Mesenchymal stem cell (in vitro differentiated cells and primary cell): ENCODE data around the gene LY9.

Experiments used
- DNase-seq: peaks from one replicate; pipeline ENCODE4 v3.0.0-alpha.2; 2013
- H2AFZ ChIP-seq: one replicate; pipeline ENCODE4 v1.6.1; 2013; ENCODE audit warnings: low read depth, mild to moderate bottlenecking, control low read depth, inconsistent platforms, low read length, moderate library complexity
- H2AK5ac ChIP-seq: 2 replicates; pipeline ENCODE4 v1.6.1; 2013; ENCODE audit warnings: low read length, moderate library complexity, mild to moderate bottlenecking, inconsistent platforms; ENCODE audit not compliant: severe bottlenecking
- H2BK120ac ChIP-seq: one replicate; pipeline ENCODE4 v1.6.1; 2013; ENCODE audit warnings: low read depth, mild to moderate bottlenecking, inconsistent platforms, low read length, moderate library complexity
- H2BK12ac ChIP-seq, 2 experiments: one replicate each; pipeline ENCODE4 v1.6.1; 2013; ENCODE audit warnings: inconsistent platforms in 2 of 2, low read length in 2 of 2, mild to moderate bottlenecking in 2 of 2, moderate library complexity in 2 of 2, control low read depth in 1 of 2
- H2BK15ac ChIP-seq: one replicate; pipeline ENCODE4 v1.6.1; 2013; ENCODE audit warnings: mild to moderate bottlenecking, low read depth, inconsistent platforms; ENCODE audit not compliant: poor library complexity, severe bottlenecking
- H2BK5ac ChIP-seq: 2 replicates; pipeline ENCODE4 v1.6.1; 2013; ENCODE audit warnings: low read depth, mild to moderate bottlenecking, low read length, control low read depth, inconsistent platforms; ENCODE audit not compliant: poor library complexity, severe bottlenecking
- H3K14ac ChIP-seq, 2 experiments: one replicate each; pipeline ENCODE4 v1.6.1; 2013; ENCODE audit warnings: inconsistent platforms in 2 of 2, low read length in 2 of 2, control low read depth in 1 of 2, mild to moderate bottlenecking in 1 of 2, moderate library complexity in 1 of 2
- H3K18ac ChIP-seq, 2 experiments: one replicate each; pipeline ENCODE4 v1.6.1; 2013; ENCODE audit warnings: inconsistent platforms in 2 of 2, low read length in 2 of 2, control low read depth in 1 of 2, low read depth in 1 of 2, mild to moderate bottlenecking in 1 of 2
- H3K23ac ChIP-seq, 2 experiments: one replicate each; pipeline ENCODE4 v1.6.1; 2013; ENCODE audit warnings: inconsistent platforms in 2 of 2, low read length in 2 of 2, mild to moderate bottlenecking in 2 of 2, moderate library complexity in 2 of 2, control low read depth in 1 of 2
- H3K27ac ChIP-seq: 2 replicates; pipeline ENCODE4 v1.5.1; 2013; ENCODE audit warnings: mild to moderate bottlenecking, moderate library complexity, low read length, control low read depth, inconsistent platforms; ENCODE audit not compliant: poor library complexity, severe bottlenecking
- H3K27me3 ChIP-seq, 2 experiments: 2 replicates each; pipeline versions ENCODE4 v1.6.1 to v1.7.0; 2013; ENCODE audit warnings: low read length in 2 of 2, mild to moderate bottlenecking in 2 of 2, moderate library complexity in 2 of 2, control low read depth in 1 of 2, inconsistent platforms in 1 of 2; ENCODE audit not compliant: control insufficient read depth in 1 of 2, insufficient read depth in 1 of 2
- H3K36me3 ChIP-seq, 2 experiments: 2 replicates each; pipeline versions ENCODE4 v1.6.1 to v1.7.0; 2013; ENCODE audit warnings: low read length in 2 of 2, control low read depth in 1 of 2, inconsistent platforms in 1 of 2, low read depth in 1 of 2, mild to moderate bottlenecking in 1 of 2; ENCODE audit not compliant: insufficient read depth in 2 of 2, control insufficient read depth in 1 of 2
- H3K4ac ChIP-seq, 2 experiments: one replicate each; pipeline ENCODE4 v1.6.1; 2013; ENCODE audit warnings: inconsistent platforms in 2 of 2, low read length in 2 of 2, mild to moderate bottlenecking in 2 of 2, moderate library complexity in 2 of 2, control low read depth in 1 of 2, low read depth in 1 of 2
- H3K4me1 ChIP-seq: 2 replicates; pipeline ENCODE4 v1.6.1; 2013; ENCODE audit warnings: low read depth, low read length, control low read depth; ENCODE audit not compliant: control insufficient read depth, insufficient read depth
- H3K4me2 ChIP-seq: 2 replicates; pipeline ENCODE4 v1.6.1; 2013; ENCODE audit warnings: low read length, mild to moderate bottlenecking, inconsistent platforms; ENCODE audit not compliant: poor library complexity, severe bottlenecking
- H3K4me3 ChIP-seq, 2 experiments: 2 replicates each; pipeline versions ENCODE4 v1.5.1 to v1.7.0; 2013; ENCODE audit warnings: low read length in 2 of 2, mild to moderate bottlenecking in 2 of 2, control low read depth in 1 of 2, low read depth in 1 of 2; ENCODE audit not compliant: insufficient read depth in 1 of 2
- H3K79me1 ChIP-seq: replicated peaks from 2 replicates; pipeline ENCODE4 v1.6.1; 2013; ENCODE audit warnings: mild to moderate bottlenecking, control low read depth, low read length, inconsistent platforms; ENCODE audit not compliant: poor library complexity, severe bottlenecking
- H3K9ac ChIP-seq: 2 replicates; pipeline ENCODE4 v1.7.0; 2013; ENCODE audit warnings: mild to moderate bottlenecking, low read length, moderate library complexity
- H3K9me3 ChIP-seq: 2 replicates; pipeline ENCODE4 v1.7.0; 2013; ENCODE audit warnings: mild to moderate bottlenecking, low read length; ENCODE audit not compliant: control insufficient read depth
- H4K8ac ChIP-seq: one replicate; pipeline ENCODE4 v1.6.1; 2013; ENCODE audit warnings: inconsistent platforms, mild to moderate bottlenecking, low read length, moderate library complexity
- H4K91ac ChIP-seq: one replicate; pipeline ENCODE4 v1.6.1; 2013; ENCODE audit warnings: mild to moderate bottlenecking, low read length, inconsistent platforms
- WGBS: methylation state at CpG from one replicate; pipeline ENCODE4 v1.1.7; 2013; ENCODE audit warnings: mixed read lengths; 5-methylcytosine and 5-hydroxymethylcytosine counted together

The LY9 gene

DNA sequence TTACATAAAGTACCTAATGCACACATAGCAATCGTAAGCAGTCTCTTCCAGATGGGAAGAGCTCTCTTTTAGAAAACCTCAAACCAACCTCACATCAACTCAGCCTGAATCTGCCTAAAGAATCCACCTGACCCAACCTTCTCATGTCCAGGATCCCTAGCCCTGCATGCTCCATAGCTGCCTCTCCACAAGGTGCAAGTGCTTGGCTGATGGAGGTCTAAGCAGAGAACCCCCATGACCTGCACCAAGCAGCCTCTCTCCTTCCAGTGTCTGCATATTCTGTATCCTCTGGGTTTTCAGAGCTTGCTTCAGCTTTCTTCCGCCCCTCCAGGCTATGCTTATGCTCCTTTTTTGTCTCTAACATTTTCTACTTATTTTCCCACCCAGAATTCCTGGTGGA, 2.5 kb downstream of the LY9 start:
- H3K4ac ChIP-seq, result no peak overlapping the region
- H3K27ac ChIP-seq, result no peak overlapping the region
- no peak overlapping the region for H4K91ac ChIP-seq
- H3K36me3 ChIP-seq, result no peaks in the 10 kb centered on the region
- no peak overlapping the region for H4K8ac ChIP-seq
- no peak overlapping the region for H3K18ac ChIP-seq
- no peak overlapping the region for H3K9ac ChIP-seq
- H2BK15ac ChIP-seq, result no peak overlapping the region
- no peak overlapping the region for H2AFZ ChIP-seq
- H2AK5ac ChIP-seq, result no peak overlapping the region
- H2BK120ac ChIP-seq, result no peak overlapping the region
- WGBS, result 50% methylated on average over 2 of the region's 2 CpGs
- H3K14ac ChIP-seq, result no peak overlapping the region
- no peak overlapping the region for H2BK5ac ChIP-seq
- H3K9me3 ChIP-seq, result no peaks in the 10 kb centered on the region
- no peak overlapping the region for H2BK12ac ChIP-seq
- no peak overlapping the region for H3K4me2 ChIP-seq
- no peaks in the 10 kb centered on the region for H3K79me1 ChIP-seq
- DNase-seq, result no peak
- H3K27me3 ChIP-seq, result no peaks in the 10 kb centered on the region
- no peaks in the 10 kb centered on the region for H3K4me1 ChIP-seq
- H3K4me3 ChIP-seq, result no peak overlapping the region
- H3K23ac ChIP-seq, result no peak overlapping the region

DNA sequence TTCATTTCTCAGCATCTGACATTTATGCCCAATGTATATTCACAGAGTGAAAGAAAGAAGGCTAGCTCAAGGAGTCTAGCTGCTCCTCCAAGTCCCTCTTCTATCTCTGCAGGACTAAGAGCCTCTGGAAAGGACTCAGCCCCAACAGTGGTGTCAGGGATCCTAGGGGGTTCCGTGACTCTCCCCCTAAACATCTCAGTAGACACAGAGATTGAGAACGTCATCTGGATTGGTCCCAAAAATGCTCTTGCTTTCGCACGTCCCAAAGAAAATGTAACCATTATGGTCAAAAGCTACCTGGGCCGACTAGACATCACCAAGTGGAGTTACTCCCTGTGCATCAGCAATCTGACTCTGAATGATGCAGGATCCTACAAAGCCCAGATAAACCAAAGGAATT, 3.7 kb downstream of the LY9 start:
- H3K27ac ChIP-seq, result no peak overlapping the region
- WGBS, result 87% methylated on average over 5 of the region's 5 CpGs
- H2BK12ac ChIP-seq, result no peak overlapping the region

DNA sequence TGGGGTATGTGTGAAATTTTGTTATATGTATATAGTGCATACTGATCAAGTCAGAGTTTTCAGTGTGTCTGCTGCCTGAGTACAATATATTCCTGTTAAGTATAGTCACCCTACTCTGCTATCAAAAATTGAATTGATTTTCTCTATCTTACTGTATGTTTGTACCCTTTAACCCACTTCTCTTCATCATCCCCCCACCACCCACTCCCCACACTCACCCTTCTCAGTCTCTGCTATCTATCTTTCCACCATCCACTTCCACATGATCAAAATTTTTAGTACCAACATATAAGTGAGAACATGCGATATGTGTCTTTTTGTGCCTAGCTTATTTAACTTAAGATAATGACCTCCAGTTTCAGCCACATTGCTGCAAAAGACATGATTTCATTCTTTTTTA, 4.2 kb downstream of the LY9 start:
- Histone ChIP-seq H3K4ac (no peak overlapping the region), H3K18ac (no peak overlapping the region), H2BK12ac (no peak overlapping the region), H3K9me3 (no peaks in the 10 kb centered on the region), H2BK120ac (no peak overlapping the region), H3K4me2 (no peak overlapping the region), H3K4me1 (no peaks in the 10 kb centered on the region), H2AK5ac (no peak overlapping the region), H2AFZ (no peak overlapping the region), H3K9ac (no peak overlapping the region), H3K79me1 (no peaks in the 10 kb centered on the region), H4K8ac (no peak overlapping the region), H3K36me3 (no peaks in the 10 kb centered on the region), H3K23ac (no peak overlapping the region), H3K4me3 (no peak overlapping the region), H3K27ac (no peak overlapping the region), H3K27me3 (no peaks in the 10 kb centered on the region), H3K14ac (no peak overlapping the region), H2BK15ac (no peak overlapping the region), H2BK5ac (no peak overlapping the region), H4K91ac (no peak overlapping the region)
- no CpG with 5 or more reads among the region's 1 CpG for WGBS
- no peak for DNase-seq

More for the DNA sequence above, 3.7 kb downstream of the LY9 start:
- no peak overlapping the region for H2BK5ac ChIP-seq
- H4K91ac ChIP-seq, result no peak overlapping the region
- H3K36me3 ChIP-seq, result no peaks in the 10 kb centered on the region
- H4K8ac ChIP-seq, result no peak overlapping the region
- H3K23ac ChIP-seq, result no peak overlapping the region
- no peak overlapping the region for H3K4ac ChIP-seq
- H2AFZ ChIP-seq, result no peak overlapping the region
- H2BK120ac ChIP-seq, result no peak overlapping the region
- H3K27me3 ChIP-seq, result no peaks in the 10 kb centered on the region
- no peak overlapping the region for H2AK5ac ChIP-seq
- H3K4me2 ChIP-seq, result no peak overlapping the region
- no peaks in the 10 kb centered on the region for H3K9me3 ChIP-seq
- H3K4me1 ChIP-seq, result no peaks in the 10 kb centered on the region
- H3K14ac ChIP-seq, result no peak overlapping the region
- no peak overlapping the region for H2BK15ac ChIP-seq
- H3K79me1 ChIP-seq, result no peaks in the 10 kb centered on the region
- H3K9ac ChIP-seq, result no peak overlapping the region
- no peak for DNase-seq
- H3K18ac ChIP-seq, result no peak overlapping the region
- H3K4me3 ChIP-seq, result no peak overlapping the region

DNA sequence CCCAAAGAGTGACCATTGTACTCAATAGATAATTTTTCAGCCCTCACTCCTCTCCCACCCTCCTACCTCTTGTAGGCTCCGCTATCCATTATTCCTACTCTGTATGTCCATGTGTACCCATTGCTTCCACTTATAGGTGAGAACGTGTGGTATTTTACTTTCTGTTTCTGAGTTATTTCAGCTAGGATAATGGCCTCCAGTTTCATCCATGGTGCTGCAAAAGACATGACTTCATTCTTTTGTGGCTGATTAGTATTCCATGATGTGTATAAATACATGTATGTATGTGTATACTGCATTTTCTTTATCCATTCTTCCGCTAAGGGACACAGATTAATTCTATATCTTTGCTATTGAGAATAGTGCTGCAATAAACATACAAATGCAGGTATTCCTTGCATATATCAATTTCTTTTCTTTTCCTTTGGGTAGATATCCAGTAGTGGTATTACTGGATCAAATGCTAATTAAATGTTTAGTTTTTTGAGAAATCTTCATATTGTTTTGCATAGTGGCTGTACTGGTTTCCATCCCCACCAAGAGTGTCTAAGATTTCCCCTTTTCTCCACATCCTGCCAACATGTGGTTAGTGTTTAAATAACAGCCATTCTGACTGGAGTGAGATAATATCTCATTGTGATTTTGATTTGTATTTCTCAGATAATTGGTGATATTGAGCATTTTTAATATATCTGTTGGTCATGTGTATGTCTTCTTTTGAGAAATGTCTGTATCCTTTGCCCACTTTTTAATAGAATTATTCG, 4.9 kb downstream of the LY9 start:
- no peak for DNase-seq
- Histone ChIP-seq H4K8ac (no peak overlapping the region), H3K27me3 (no peaks in the 10 kb centered on the region), H3K14ac (no peak overlapping the region), H3K4me2 (no peak overlapping the region), H2AFZ (no peak overlapping the region), H3K79me1 (no peaks in the 10 kb centered on the region), H3K18ac (no peak overlapping the region), H3K23ac (no peak overlapping the region), H3K36me3 (no peaks in the 10 kb centered on the region), H3K4ac (no peak overlapping the region), H3K4me1 (no peaks in the 10 kb centered on the region), H3K27ac (no peak overlapping the region), H2BK15ac (no peak overlapping the region), H3K9ac (no peak overlapping the region), H2BK12ac (no peak overlapping the region), H2BK5ac (no peak overlapping the region), H2AK5ac (no peak overlapping the region), H4K91ac (no peak overlapping the region), H3K4me3 (no peak overlapping the region), H2BK120ac (no peak overlapping the region), H3K9me3 (no peaks in the 10 kb centered on the region)
- WGBS, result no CpG with 5 or more reads among the region's 4 CpGs
